Iris pigment epithelial cell (primary cell): ENCODE measurements around the gene PRR12.
"Not testable (repeated sequence)": the region's sequence is repeated elsewhere in the genome, so short reads cannot be mapped to it uniquely, and the experiment has no call there.

Experiments used
- DNase-seq: peaks from one replicate; pipeline ENCODE4 v3.0.0-alpha.2; 2011; ENCODE audit warnings: low read depth

PRR12 gene

DNA sequence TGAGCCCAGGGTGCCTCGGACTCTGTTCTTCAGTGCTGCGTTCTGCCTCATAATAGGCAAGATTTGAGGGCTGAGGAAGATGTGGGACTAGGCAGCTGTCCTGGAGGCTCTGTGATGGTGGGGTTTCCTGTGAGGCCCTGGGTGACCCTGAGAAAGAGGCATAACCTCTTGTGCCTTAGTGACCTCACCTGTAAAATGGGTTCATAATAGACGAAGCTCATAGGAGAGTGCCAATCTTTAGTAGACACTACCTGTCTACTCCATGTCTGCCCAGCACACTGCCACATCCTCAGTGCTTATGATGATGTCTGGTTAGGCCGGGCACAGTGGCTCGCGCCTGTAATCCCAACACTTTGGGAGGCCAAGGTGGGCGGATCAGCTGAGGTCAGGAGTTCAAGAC, 25.6 kb downstream of the PRR12 start:
- DNase-seq, result no peak

GRCh38 chr19:49616945-49617344, 26.0 kb downstream of the PRR12 start:
- DNase-seq, result no peak

GRCh38 chr19:49617860-49618259, 26.9 kb downstream of the PRR12 start:
- DNase-seq, result not testable (repeated sequence)

GRCh38 chr19:49624967-49625910, 34.3 kb downstream of the PRR12 start:
- DNase-seq, result no peak

- no peak for DNase-seq
Measured at GRCh38 chr19:49626226-49626625, 35.2 kb downstream of the PRR12 start.

DNA sequence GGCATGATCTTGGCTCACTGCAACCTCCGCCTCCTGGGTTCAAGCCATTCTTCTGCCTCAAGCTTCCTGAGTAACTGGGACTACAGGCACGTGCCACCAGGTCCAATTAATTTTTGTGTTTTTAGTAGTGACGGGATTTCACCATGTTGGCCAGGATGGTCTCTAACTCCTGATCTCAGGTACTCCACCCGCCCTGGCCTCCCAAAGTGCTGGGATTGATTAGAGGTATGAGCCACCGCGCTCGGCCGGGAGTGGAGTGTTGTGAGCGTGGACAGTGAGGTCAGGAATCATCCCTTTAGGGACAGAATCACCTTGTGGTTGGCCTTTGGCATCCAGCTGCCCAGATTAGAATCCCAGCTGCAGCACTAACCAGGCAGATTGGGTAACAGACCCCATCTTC, 38.7 kb downstream of the PRR12 start:
- DNase-seq, result no peak

DNA sequence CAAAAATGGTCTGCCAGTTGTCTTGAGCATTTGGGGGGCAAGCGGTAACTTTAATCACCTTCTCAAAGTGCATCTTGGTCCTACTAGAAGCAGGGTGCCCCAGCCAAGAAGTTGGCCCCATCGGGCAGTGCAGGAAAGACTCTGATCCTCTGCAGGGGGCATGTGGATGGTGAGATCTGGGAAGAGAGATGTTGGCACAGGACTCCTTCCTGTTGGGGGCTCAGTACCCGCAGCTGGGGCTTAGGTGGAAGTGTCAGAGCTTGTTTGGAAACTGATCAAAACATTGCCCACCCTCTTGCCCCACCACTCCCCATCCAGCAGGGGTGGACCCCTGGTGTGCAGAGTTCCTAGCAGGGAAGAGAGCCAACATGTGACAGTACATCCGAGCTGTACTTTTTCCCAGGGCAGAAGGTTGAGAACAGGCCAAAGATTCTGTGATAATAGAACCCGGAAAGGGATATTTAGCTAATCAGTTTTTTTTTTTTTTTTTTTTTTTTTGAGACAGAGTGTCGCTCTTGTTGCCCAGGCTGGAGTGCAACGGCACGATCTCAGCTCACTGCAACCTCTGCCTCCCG, 40.1 kb downstream of the PRR12 start:
- DNase-seq, result no peak

DNA sequence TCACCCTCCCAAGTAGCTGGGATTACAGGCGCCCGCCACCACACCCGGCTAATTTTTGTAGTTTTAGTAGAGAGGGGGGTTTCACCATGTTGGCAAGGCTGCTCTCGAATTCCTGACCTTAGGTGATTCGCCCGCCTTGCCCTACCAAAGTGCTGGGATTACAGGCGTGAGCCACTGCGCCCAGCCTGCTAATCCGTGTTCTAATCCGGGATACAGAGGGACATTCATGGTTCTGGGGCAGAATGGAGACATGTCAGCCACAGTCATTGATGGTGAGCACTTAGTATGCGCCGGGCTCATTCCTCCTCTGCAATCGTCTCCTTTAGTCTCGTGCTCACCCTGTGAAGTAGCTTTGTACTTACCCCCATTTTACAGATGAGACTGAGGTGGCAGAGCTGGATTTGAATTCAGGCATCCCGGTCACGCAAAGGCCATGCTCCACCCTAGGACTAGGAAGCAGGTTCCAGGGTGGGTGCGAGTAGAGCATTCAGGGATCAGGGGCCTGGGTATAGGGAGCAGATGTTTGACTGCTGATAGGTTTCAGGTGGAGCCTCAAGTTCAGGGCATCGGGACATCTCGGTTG, 40.7 kb downstream of the PRR12 start:
- no peak for DNase-seq

- no peak for DNase-seq
Measured at GRCh38 chr19:49632576-49632975, 41.6 kb downstream of the PRR12 start.

DNA sequence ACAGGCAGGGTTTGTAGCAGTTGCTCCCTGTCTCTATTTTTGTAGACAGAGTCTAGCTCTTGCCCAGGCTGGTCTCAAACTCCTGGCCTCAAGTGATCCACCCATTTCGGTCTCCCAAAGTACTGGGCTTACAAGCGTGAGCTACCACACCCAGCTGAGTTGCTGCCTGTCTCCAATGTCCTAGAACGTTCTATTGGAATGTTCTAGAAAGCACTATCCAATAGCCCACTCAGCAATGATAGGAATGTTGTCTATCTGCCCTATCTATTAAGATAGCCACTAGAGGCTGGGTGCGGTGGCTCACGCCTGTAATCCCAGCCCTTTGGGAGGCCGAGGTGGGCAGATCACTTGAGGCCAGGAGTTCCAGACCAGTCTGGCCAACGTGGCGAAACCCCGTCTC, 42.3 kb downstream of the PRR12 start:
- peak; percentile 55 for DNase-seq

DNA sequence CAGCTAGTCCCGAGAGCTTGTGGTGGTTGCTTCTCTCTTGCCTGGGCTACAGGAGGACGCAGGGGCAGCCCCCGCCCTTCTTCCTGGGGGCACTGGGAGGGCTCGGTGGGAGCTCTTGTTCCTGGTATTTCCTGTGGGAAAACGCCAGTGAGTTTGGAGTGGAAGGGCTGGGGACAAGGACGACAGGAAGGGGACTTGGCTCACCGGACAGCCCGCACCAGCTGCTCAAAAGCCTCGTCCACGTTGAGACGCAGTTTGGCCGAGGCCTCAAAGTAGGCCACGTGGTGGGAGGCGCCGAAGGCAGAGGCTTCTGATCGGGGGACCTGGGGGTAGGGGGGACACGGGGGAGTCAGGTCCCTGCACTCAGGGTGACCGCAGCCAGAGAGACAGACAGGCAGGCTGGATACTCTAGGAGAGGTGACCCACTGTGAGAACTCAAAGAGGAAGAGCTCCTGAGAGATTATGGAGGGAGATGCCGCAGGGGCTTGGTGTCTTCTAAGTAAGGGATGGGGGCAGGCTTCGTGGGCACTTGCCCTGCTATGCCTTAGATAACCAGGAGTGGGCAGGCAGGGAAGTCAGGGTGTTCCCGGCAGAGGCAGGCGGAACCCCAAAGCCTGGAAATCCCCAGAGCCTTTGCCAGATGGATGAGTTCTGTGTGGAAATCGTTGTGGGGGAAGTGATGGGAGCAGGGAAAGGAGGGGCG, 44.7 kb downstream of the PRR12 start:
- DNase-seq, result peak; percentile 70

DNA sequence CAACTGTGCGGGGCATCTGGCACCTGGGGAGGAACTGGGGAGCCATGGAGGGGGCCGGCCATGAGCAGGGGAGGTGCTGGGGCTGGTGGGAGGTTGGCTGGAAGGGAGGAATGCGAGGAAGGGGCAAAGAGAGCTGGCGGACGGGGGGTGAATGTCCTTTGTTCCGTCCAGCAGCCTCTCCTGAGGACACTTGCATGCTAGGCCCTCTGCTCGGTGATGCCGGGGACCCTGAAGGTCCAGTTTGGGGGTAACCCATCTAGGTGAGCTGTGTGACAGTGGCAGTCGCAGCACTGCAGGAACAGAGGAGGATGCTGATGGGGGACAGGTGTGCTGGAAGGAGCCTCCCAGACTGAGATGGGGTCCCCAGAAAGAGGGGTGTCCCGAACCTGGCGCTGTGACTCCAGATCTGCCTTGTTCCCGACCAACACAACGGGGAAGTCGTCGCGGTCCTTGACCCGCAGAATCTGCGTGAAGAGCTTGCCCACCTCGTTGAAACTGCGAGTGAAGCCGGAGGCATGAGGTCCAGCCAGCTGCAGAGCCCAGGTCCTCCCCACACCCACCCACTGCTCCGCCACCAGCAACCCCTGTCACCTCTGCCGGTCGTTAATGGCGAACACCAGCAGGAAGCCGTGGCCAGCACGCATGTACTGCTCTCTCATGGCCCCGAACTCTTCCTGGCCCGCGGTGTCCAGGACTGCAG, 45.4 kb downstream of the PRR12 start:
- DNase-seq, result no peak

DNA sequence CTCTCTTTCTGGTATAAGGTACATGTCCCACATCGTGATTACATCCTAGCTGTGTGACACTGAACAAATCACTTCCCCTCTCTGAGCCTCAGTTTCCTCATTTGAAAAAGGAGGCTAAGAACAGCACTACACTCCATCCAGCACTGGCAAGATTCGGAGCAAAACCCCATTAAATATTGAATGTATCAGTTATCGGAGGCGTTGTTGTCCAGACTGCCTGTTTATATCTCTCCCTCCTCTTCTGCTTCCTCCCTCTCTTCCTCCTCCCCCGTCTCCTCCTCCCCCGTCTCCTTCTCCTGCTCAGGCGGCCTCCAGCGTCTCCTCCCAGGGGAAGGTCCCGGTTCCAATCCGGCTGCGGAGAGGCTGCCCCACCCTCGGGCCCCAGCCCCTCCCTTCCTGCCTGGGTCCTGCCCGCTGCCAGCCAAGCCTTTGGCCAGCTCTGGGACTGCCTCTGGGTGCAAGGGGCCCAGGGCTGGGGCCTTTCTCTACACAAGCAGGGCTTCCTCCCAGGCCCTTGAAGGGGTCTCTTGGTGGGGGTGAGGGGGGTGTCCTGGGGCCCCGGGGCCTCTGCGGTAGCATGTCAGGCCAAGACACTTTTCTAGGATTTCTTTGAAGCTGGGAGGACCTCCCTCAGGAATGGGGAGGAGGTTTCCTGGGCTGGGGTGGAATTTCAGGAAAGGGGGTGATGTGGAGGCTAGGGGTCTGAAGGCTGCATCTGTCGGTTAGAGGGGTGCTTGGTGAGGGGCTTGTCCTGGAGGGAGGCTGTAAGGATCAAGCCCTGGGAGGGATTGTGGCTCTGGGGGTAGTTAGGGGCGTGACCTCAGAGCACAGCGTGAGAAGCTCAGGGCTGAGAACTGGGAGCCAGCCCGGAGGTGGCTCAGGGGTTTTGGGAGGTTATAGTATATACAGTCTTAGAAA, 47.1 kb downstream of the PRR12 start:
- peak; percentile 72 for DNase-seq

GRCh38 chr19:49639401-49640112, 48.6 kb downstream of the PRR12 start:
- DNase-seq, result no peak

DNA sequence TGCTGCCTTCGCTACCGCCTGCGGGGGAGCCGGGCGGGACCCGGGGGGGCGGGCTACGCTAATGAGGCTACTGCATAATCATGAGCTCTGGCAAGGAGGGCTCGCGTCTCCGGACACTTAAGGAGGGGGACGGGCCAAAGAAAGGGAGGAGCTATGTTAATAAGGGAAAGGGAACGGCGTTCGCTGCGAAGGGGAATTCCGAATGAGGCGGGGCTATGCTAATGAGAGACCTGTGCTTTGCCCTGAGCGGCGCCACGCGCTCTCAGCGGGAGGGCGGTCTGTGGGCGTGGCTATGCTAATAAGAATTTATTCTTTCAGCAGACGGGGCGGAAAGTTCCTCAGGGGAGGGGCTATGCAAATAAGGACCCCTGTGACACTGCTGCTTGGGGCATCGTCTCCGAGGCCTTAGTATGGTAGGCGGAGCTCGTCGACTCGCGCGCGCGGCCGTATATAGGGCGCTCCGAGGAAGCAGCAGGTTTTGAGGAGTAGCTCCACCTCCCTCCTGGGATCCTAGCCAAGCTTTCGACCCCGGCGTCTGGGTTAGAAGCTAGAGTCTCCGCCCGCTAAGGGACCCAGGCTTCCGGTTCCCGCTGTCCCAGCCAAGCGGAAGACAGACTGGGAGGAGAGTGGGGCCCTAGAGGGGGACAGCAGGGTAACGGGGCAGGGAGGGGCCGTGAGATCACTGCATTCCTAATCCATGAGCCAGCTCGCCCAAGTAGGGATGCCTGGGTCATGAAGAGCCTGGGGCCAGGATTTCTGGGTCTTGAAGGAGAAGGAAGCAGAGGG, 49.3 kb downstream of the PRR12 start, which contains the start of gene RRAS:
RRAS (minus strand) TSS at position 31 of the 786 bp plus-strand sequence. CDS start 45 bp downstream, outside the sequence.
- peak; percentile 100 for DNase-seq

DNA sequence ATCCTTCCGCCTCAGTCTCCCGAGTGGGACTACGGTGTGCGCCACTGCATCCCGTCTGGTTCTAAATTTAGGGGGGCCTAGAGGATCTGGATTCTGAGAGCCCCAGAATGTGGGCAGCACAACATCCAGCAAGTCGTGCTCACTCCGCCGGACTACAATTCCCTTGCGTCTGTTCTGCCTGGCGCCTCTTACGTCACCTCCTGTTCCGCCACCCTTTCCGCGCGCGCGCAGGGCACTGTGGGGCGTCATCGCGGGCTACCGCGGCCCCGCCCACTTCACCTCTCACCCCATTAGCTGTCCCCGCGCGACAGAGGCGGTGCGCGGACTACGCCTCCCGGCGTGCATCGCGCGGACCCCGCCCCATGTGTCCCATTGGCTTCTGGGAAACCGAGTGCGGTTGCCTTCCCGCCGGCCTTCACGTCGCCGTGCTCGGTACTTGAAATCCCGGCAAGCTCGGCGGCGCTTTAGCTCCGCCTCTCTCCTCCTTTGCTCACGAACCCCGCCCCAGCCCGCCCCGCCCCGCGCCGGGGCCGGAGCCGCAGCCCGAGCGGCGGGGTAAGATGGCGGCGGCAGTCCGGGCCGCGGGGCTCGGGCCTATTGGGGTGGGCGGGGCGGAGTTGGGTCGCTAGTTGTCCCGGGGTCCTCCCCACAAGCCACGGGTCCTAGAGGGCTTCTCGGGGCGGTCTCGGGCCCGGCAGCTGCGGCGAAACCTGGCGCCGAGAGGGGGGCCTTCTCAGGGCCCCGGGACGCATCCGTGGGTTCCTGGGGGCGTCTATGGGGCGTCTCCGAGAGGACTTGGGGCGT, 50.9 kb downstream of the PRR12 start, which contains the start of gene SCAF1:
SCAF1 (plus strand) TSS at position 522 of the 804 bp plus-strand sequence. CDS start 2,818 bp downstream, outside the sequence.
- peak; percentile 99 for DNase-seq

GRCh38 chr19:49642492-49643035, 51.6 kb downstream of the PRR12 start:
- no peak for DNase-seq

- no peak for DNase-seq
Measured at GRCh38 chr19:49643466-49643865, 52.5 kb downstream of the PRR12 start.
